ENCODE results near the gene PDZRN3. TPM values are rescaled to one million over a fixed set of nuclear protein-coding genes. Genes with fewer than 3 reads are reported as not detected.

The PDZRN3 gene
- total RNA-seq, 1 donor from 2014 or later = 19.8 TPM

DNA sequence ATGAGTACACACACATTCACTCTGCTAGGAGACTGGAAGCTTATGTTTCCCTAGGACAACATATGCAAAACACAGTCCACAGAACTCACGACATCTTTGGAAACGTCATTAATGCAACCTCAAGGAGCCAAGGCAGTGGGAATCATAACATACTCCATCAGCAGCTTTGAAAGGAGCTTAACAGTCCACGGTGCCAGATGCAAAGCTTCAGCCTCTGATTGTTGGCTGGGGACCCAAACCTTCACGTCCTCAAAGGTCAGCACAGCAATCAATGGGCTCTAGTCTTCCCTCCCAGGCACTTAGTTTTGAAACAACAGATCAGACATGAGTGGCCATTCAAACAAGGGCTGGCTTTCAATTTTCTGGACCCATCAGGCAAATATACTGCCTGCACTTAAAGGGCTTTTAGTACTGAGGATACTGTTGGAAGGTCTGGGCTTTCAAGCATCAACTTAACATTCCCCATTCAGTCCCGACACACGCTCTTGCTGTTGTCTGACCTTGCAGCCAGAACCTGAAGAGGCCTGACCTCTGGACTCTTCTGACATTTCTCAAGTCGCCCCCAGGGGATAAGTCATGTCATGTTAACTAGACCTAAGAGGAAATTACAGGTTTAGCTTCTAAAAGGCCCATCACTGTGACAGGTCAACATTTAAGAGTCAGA is 223.0 kb downstream of the PDZRN3 start:
- no peak overlapping the region for H3K4me3 ChIP-seq (ENCODE audit: insufficient read depth, low read depth, low read length)
- Mint-ChIP-seq H3K36me3 (ENCODE audit: low read depth, unreplicated experiment) (peaks cover 27% of the 10 kb centered on the region), H3K4me3 (ENCODE audit: unreplicated experiment) (no peak overlapping the region), H3K27ac (ENCODE audit: unreplicated experiment) (no peak overlapping the region), H3K27me3 (ENCODE audit: low read depth, unreplicated experiment) (no peaks in the 10 kb centered on the region), H3K9me3 (ENCODE audit: unreplicated experiment) (no peaks in the 10 kb centered on the region), H3K4me1 (ENCODE audit: low read depth, unreplicated experiment) (peaks cover 4% of the 10 kb centered on the region)
- FAIRE-seq = no peak
- H3K36me3 ChIP-seq (ENCODE audit: insufficient read depth, low read length) = no peaks in the 10 kb centered on the region
- no peaks in the 10 kb centered on the region for H3K4me1 ChIP-seq (ENCODE audit: insufficient read depth, low read length)
- H3K79me2 ChIP-seq (ENCODE audit: insufficient read depth, low read length) = no peaks in the 10 kb centered on the region
- H4K20me1 ChIP-seq (ENCODE audit: insufficient read depth, low read length) = no peaks in the 10 kb centered on the region
- no peaks in the 10 kb centered on the region for H3K9me3 ChIP-seq (ENCODE audit: insufficient read depth, low read depth, low read length)
- no peak overlapping the region for H3K9ac ChIP-seq (ENCODE audit: low read length)
- no peak for TF ChIP-seq EZH2 (IDR thresholded peaks at IDR 0.05; ENCODE audit: insufficient read depth, low read length)
- TF ChIP-seq, protein P1, sequence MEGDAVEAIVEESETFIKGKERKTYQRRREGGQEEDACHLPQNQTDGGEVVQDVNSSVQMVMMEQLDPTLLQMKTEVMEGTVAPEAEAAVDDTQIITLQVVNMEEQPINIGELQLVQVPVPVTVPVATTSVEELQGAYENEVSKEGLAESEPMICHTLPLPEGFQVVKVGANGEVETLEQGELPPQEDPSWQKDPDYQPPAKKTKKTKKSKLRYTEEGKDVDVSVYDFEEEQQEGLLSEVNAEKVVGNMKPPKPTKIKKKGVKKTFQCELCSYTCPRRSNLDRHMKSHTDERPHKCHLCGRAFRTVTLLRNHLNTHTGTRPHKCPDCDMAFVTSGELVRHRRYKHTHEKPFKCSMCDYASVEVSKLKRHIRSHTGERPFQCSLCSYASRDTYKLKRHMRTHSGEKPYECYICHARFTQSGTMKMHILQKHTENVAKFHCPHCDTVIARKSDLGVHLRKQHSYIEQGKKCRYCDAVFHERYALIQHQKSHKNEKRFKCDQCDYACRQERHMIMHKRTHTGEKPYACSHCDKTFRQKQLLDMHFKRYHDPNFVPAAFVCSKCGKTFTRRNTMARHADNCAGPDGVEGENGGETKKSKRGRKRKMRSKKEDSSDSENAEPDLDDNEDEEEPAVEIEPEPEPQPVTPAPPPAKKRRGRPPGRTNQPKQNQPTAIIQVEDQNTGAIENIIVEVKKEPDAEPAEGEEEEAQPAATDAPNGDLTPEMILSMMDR (IDR thresholded peaks at IDR 0.05; ENCODE audit: insufficient read depth, low read depth, low read length) = no peak
- no peaks in the 10 kb centered on the region for H3K27me3 ChIP-seq (ENCODE audit: insufficient read depth, low read length)
- H3K4me2 ChIP-seq (ENCODE audit: low read length) = no peak overlapping the region
- no peak overlapping the region for H3K27ac ChIP-seq (ENCODE audit: low read depth, low read length)
- H2AFZ ChIP-seq (ENCODE audit: low read depth, low read length) = no peak overlapping the region
- DNase-seq (ENCODE audit: low read depth) = no peak

GRCh38 chr3:73401059-73401458 is 223.7 kb downstream of the PDZRN3 start:
- FAIRE-seq (no peak), DNase-seq (ENCODE audit: low read depth) (no peak)
- Histone ChIP-seq H3K4me2 (ENCODE audit: low read length) (no peak overlapping the region), H3K27ac (ENCODE audit: low read depth, low read length) (no peak overlapping the region), H3K4me1 (ENCODE audit: insufficient read depth, low read length) (no peaks in the 10 kb centered on the region), H3K9me3 (ENCODE audit: insufficient read depth, low read depth, low read length) (no peaks in the 10 kb centered on the region), H3K79me2 (ENCODE audit: insufficient read depth, low read length) (no peaks in the 10 kb centered on the region), H3K27me3 (ENCODE audit: insufficient read depth, low read length) (no peaks in the 10 kb centered on the region), H2AFZ (ENCODE audit: low read depth, low read length) (no peak overlapping the region), H3K36me3 (ENCODE audit: insufficient read depth, low read length) (no peaks in the 10 kb centered on the region), H3K4me3 (ENCODE audit: insufficient read depth, low read depth, low read length) (no peak overlapping the region), H4K20me1 (ENCODE audit: insufficient read depth, low read length) (no peaks in the 10 kb centered on the region), H3K9ac (ENCODE audit: low read length) (no peak overlapping the region)
- no peaks in the 10 kb centered on the region for H3K27me3 Mint-ChIP-seq (ENCODE audit: low read depth, unreplicated experiment)
- peaks cover 29% of the 10 kb centered on the region for H3K36me3 Mint-ChIP-seq (ENCODE audit: low read depth, unreplicated experiment)
- no peak for TF ChIP-seq EZH2 (IDR thresholded peaks at IDR 0.05; ENCODE audit: insufficient read depth, low read length)
- TF ChIP-seq, protein P1 (IDR thresholded peaks at IDR 0.05; ENCODE audit: insufficient read depth, low read depth, low read length) = no peak
- H3K4me1 Mint-ChIP-seq (ENCODE audit: low read depth, unreplicated experiment) = peaks cover 4% of the 10 kb centered on the region
- no peaks in the 10 kb centered on the region for H3K9me3 Mint-ChIP-seq (ENCODE audit: unreplicated experiment)
- H3K4me3 Mint-ChIP-seq (ENCODE audit: unreplicated experiment) = no peak overlapping the region
- H3K27ac Mint-ChIP-seq (ENCODE audit: unreplicated experiment) = peak overlapping the region; percentile 23

- no peaks in the 10 kb centered on the region for H3K79me2 ChIP-seq (ENCODE audit: insufficient read depth, low read length)
- no peak overlapping the region for H3K27ac ChIP-seq (ENCODE audit: low read depth, low read length)
- Mint-ChIP-seq H3K4me1 (ENCODE audit: low read depth, unreplicated experiment) (peaks cover 4% of the 10 kb centered on the region), H3K36me3 (ENCODE audit: low read depth, unreplicated experiment) (peaks cover 32% of the 10 kb centered on the region), H3K27me3 (ENCODE audit: low read depth, unreplicated experiment) (no peaks in the 10 kb centered on the region), H3K27ac (ENCODE audit: unreplicated experiment) (no peak overlapping the region), H3K4me3 (ENCODE audit: unreplicated experiment) (no peak overlapping the region), H3K9me3 (ENCODE audit: unreplicated experiment) (no peaks in the 10 kb centered on the region)
- H3K9ac ChIP-seq (ENCODE audit: low read length) = no peak overlapping the region
- no peak for DNase-seq (ENCODE audit: low read depth)
- no peak overlapping the region for H3K4me2 ChIP-seq (ENCODE audit: low read length)
- H2AFZ ChIP-seq (ENCODE audit: low read depth, low read length) = no peak overlapping the region
- TF ChIP-seq, protein P1 (IDR thresholded peaks at IDR 0.05; ENCODE audit: insufficient read depth, low read depth, low read length) = no peak
- no peak for TF ChIP-seq EZH2 (IDR thresholded peaks at IDR 0.05; ENCODE audit: insufficient read depth, low read length)
- H3K4me3 ChIP-seq (ENCODE audit: insufficient read depth, low read depth, low read length) = no peak overlapping the region
- H4K20me1 ChIP-seq (ENCODE audit: insufficient read depth, low read length) = no peaks in the 10 kb centered on the region
- H3K36me3 ChIP-seq (ENCODE audit: insufficient read depth, low read length) = no peaks in the 10 kb centered on the region
- no peak for FAIRE-seq
- no peaks in the 10 kb centered on the region for H3K27me3 ChIP-seq (ENCODE audit: insufficient read depth, low read length)
- no peaks in the 10 kb centered on the region for H3K9me3 ChIP-seq (ENCODE audit: insufficient read depth, low read depth, low read length)
- H3K4me1 ChIP-seq (ENCODE audit: insufficient read depth, low read length) = no peaks in the 10 kb centered on the region
These were observed 225.0 kb downstream of the PDZRN3 start for GRCh38 chr3:73399666-73400253.

Data from astrocyte (in vitro differentiated cells and primary cell).